ENCODE data around the gene ATP6V0A4.
"Not testable (repeated sequence)": the region's sequence is repeated elsewhere in the genome, so short reads cannot be mapped to it uniquely, and the experiment has no call there.

Gene ATP6V0A4

GRCh38 chr7:138797715-138798320 is at the start of gene ATP6V0A4, which contains the start of gene TMEM213:
ATP6V0A4 (minus strand) TSS chr7:138798196; CDS start chr7:138771247, 26,949 bp downstream.
TMEM213 (plus strand) TSS chr7:138797994; CDS start chr7:138798105, 111 bp downstream.
- DNase-seq, result no peak

- no peak for DNase-seq
Measured at GRCh38 chr7:138845711-138846110, 47.7 kb upstream of the ATP6V0A4 start.

- no peak for DNase-seq
Measured at GRCh38 chr7:138843632-138844580, 45.9 kb upstream of the ATP6V0A4 start.

- no peak for DNase-seq
Measured at GRCh38 chr7:138842111-138842510, 44.1 kb upstream of the ATP6V0A4 start.

- no peak for DNase-seq
Measured at GRCh38 chr7:138838166-138838565, 40.2 kb upstream of the ATP6V0A4 start.

- DNase-seq, result no peak
Measured at GRCh38 chr7:138837627-138838026, 39.6 kb upstream of the ATP6V0A4 start.

- DNase-seq, result no peak
Measured at GRCh38 chr7:138835087-138835486, 37.1 kb upstream of the ATP6V0A4 start.

GRCh38 chr7:138834583-138834982 is 36.6 kb upstream of the ATP6V0A4 start:
- DNase-seq, result no peak

GRCh38 chr7:138833596-138833995 is 35.6 kb upstream of the ATP6V0A4 start:
- DNase-seq, result no peak

GRCh38 chr7:138832966-138833365 is 35.0 kb upstream of the ATP6V0A4 start:
- DNase-seq, result no peak

- DNase-seq, result no peak
Measured at GRCh38 chr7:138829335-138829734, 31.3 kb upstream of the ATP6V0A4 start.

GRCh38 chr7:138828302-138828701 is 30.3 kb upstream of the ATP6V0A4 start:
- DNase-seq, result no peak

GRCh38 chr7:138825049-138825721 is 27.2 kb upstream of the ATP6V0A4 start:
- DNase-seq, result no peak

GRCh38 chr7:138822867-138823535 is 25.0 kb upstream of the ATP6V0A4 start:
- DNase-seq, result no peak

- DNase-seq, result no peak
Measured at GRCh38 chr7:138821912-138822311, 23.9 kb upstream of the ATP6V0A4 start.

- no peak for DNase-seq
Measured at GRCh38 chr7:138819625-138820024, 21.6 kb upstream of the ATP6V0A4 start.

- DNase-seq, result no peak
Measured at GRCh38 chr7:138816650-138817049, 18.7 kb upstream of the ATP6V0A4 start.

- no peak for DNase-seq
Measured at GRCh38 chr7:138814816-138815332, 16.9 kb upstream of the ATP6V0A4 start.

GRCh38 chr7:138813945-138814344 is 15.9 kb upstream of the ATP6V0A4 start:
- DNase-seq, result no peak

- not testable (repeated sequence) for DNase-seq
Measured at GRCh38 chr7:138811327-138811726, 13.3 kb upstream of the ATP6V0A4 start.

- no peak for DNase-seq
Measured at GRCh38 chr7:138809346-138809745, 11.3 kb upstream of the ATP6V0A4 start.

GRCh38 chr7:138804618-138805017 is 6.6 kb upstream of the ATP6V0A4 start:
- no peak for DNase-seq

- DNase-seq, result no peak
Measured at GRCh38 chr7:138802706-138803105, 4.7 kb upstream of the ATP6V0A4 start.

Data from DMS 273 treated with DMSO at 0.1 percent for 48 hours (cell line).